ENCODE data around the gene FRMPD2. TPM values are rescaled to one million over a fixed set of nuclear protein-coding genes. Genes with fewer than 3 reads are reported as not detected.

The FRMPD2 gene
- total RNA-seq, 1 experiment from 2014 or later = not detected

DNA sequence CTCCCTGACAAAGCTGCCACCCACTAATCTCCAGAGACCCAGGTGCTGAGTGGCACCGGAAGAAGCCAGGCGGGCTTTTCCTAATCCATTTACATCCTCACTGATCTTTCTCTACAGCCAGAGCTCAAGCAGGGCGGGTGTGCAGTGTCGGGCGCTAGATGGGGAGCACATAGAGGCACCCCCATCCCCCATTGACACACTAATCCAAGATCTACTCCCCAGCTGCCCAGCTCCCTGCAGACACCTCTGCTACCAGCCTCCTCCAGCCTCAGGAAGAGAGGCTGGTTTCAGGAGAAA, 22.2 kb downstream of the FRMPD2 start:
- TF ChIP-seq, protein P1, sequence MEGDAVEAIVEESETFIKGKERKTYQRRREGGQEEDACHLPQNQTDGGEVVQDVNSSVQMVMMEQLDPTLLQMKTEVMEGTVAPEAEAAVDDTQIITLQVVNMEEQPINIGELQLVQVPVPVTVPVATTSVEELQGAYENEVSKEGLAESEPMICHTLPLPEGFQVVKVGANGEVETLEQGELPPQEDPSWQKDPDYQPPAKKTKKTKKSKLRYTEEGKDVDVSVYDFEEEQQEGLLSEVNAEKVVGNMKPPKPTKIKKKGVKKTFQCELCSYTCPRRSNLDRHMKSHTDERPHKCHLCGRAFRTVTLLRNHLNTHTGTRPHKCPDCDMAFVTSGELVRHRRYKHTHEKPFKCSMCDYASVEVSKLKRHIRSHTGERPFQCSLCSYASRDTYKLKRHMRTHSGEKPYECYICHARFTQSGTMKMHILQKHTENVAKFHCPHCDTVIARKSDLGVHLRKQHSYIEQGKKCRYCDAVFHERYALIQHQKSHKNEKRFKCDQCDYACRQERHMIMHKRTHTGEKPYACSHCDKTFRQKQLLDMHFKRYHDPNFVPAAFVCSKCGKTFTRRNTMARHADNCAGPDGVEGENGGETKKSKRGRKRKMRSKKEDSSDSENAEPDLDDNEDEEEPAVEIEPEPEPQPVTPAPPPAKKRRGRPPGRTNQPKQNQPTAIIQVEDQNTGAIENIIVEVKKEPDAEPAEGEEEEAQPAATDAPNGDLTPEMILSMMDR (conservative IDR thresholded peaks at IDR 0.05; ENCODE audit: low read depth, low read length) = no peak
- TF ChIP-seq EZH2 (IDR thresholded peaks at IDR 0.05; ENCODE audit: borderline replicate concordance, low read depth, low read length, poor library complexity, severe bottlenecking) = no peak
- Histone ChIP-seq H3K27me3 (replicated peaks; ENCODE audit: insufficient read depth, low read depth, low read length, poor library complexity) (no peaks in the 10 kb centered on the region), H3K4me3 (ENCODE audit: low read depth, low read length, poor library complexity, severe bottlenecking) (no peak overlapping the region), H3K27ac (ENCODE audit: low read depth, low read length, poor library complexity, severe bottlenecking) (no peak overlapping the region), H3K9me3 (ENCODE audit: low read depth, low read length, poor library complexity, severe bottlenecking) (no peaks in the 10 kb centered on the region), H3K4me1 (ENCODE audit: insufficient read depth, low read length, poor library complexity, severe bottlenecking) (peaks cover 19% of the 10 kb centered on the region), H3K36me3 (ENCODE audit: insufficient read depth, low read length, poor library complexity, severe bottlenecking) (no peaks in the 10 kb centered on the region)
- intact Hi-C loops (cut with micrococcal nuclease; ENCODE audit: unreplicated experiment) = no loop called here
- ChIA-PET POLR2A (ENCODE audit: low non-redundant PET) (no interaction called here), CTCF (no interaction called here)
- DNase-seq (ENCODE audit: low spot score) = peak; percentile 66
- BruUV-seq (replicated peaks) = no TSS peak

DNA sequence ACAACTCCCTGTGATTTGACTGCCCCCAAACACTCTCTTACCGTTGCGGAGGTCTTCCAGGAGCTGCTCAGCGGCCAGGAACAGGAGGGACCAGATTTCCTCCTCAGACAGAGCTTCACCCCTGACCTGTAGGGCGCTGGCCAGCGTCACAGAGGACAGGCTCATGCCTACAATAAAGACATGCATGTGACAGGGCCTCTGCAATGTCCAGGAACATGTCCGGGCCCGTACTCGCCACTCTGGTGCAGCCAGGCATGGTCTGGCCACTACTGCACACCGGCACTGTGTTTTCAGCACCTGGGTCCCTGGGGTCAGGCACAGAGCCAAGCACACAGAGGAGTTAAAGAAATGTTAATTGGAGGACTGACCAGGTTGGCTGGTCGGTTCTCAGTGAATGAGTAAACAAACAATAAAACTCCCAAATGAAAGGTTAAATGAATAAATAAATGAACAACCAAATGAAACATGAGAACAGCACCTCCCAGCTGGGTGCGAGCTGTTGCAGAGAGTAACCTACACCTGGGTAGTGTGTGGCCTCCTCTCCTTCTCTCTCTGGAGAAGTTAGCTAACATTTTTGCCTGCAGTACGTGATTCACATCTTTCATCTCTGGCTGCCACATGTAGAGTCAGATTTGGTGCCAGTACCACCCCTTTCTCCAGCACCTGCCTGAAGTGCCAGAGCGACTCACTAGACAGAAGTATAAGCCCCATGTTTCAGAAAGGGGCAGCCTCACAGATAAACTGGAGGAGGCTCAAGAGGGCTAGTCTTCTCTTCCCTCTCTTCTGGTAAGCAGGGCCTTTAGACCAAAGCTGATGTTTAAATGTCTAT, 22.8 kb downstream of the FRMPD2 start:
- no peaks in the 10 kb centered on the region for H3K9me3 ChIP-seq (ENCODE audit: low read depth, low read length, poor library complexity, severe bottlenecking)
- intact Hi-C loops (cut with micrococcal nuclease; ENCODE audit: unreplicated experiment) = no loop called here
- CTCF ChIA-PET = no interaction called here
- H3K4me3 ChIP-seq (ENCODE audit: low read depth, low read length, poor library complexity, severe bottlenecking) = no peak overlapping the region
- DNase-seq (ENCODE audit: low spot score) = no peak
- H3K4me1 ChIP-seq (ENCODE audit: insufficient read depth, low read length, poor library complexity, severe bottlenecking) = peaks cover 19% of the 10 kb centered on the region
- POLR2A ChIA-PET (ENCODE audit: low non-redundant PET) = no interaction called here
- H3K36me3 ChIP-seq (ENCODE audit: insufficient read depth, low read length, poor library complexity, severe bottlenecking) = no peaks in the 10 kb centered on the region
- BruUV-seq (replicated peaks) = no TSS peak
- H3K27ac ChIP-seq (ENCODE audit: low read depth, low read length, poor library complexity, severe bottlenecking) = no peak overlapping the region
- no peak for TF ChIP-seq EZH2 (IDR thresholded peaks at IDR 0.05; ENCODE audit: borderline replicate concordance, low read depth, low read length, poor library complexity, severe bottlenecking)
- TF ChIP-seq, protein P1 (conservative IDR thresholded peaks at IDR 0.05; ENCODE audit: low read depth, low read length) = no peak
- H3K27me3 ChIP-seq (replicated peaks; ENCODE audit: insufficient read depth, low read depth, low read length, poor library complexity) = no peaks in the 10 kb centered on the region

DNA sequence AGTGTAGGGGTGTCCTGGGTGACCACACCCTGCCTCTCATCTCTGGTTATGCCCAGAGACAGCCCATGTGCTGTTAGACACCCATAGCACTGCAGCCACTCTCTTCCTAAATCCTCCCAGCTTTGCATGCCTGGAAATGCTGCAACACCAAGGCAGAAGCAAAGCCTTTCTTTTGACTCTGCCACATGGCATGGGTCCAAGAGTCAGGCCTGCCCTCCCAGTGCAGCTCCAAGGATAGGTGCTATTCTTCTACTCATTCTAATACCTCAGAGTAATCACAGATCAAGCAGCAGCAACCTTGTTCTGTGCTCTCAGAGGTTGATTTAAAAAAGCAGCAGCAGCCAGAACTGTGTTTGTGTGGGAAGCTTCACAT, 23.4 kb downstream of the FRMPD2 start:
- BruUV-seq (replicated peaks) = no TSS peak
- intact Hi-C loops (cut with micrococcal nuclease; ENCODE audit: unreplicated experiment) = no loop called here
- Histone ChIP-seq H3K27ac (ENCODE audit: low read depth, low read length, poor library complexity, severe bottlenecking) (no peak overlapping the region), H3K36me3 (ENCODE audit: insufficient read depth, low read length, poor library complexity, severe bottlenecking) (no peaks in the 10 kb centered on the region), H3K27me3 (replicated peaks; ENCODE audit: insufficient read depth, low read depth, low read length, poor library complexity) (no peaks in the 10 kb centered on the region), H3K4me1 (ENCODE audit: insufficient read depth, low read length, poor library complexity, severe bottlenecking) (peaks cover 19% of the 10 kb centered on the region), H3K9me3 (ENCODE audit: low read depth, low read length, poor library complexity, severe bottlenecking) (no peaks in the 10 kb centered on the region), H3K4me3 (ENCODE audit: low read depth, low read length, poor library complexity, severe bottlenecking) (no peak overlapping the region)
- POLR2A ChIA-PET (ENCODE audit: low non-redundant PET) = no interaction called here
- peak; percentile 41 for DNase-seq (ENCODE audit: low spot score)
- CTCF ChIA-PET = no interaction called here
- TF ChIP-seq EZH2 (IDR thresholded peaks at IDR 0.05; ENCODE audit: borderline replicate concordance, low read depth, low read length, poor library complexity, severe bottlenecking) = no peak
- TF ChIP-seq, protein P1 (conservative IDR thresholded peaks at IDR 0.05; ENCODE audit: low read depth, low read length) = no peak
